Measurements from ENCODE around the gene SGMS1. TPM values are rescaled to one million over a fixed set of nuclear protein-coding genes. Genes with fewer than 3 reads are reported as not detected.

The SGMS1 gene
- polyA plus RNA-seq, 1 donor (not counting 4 experiments of a cell fraction or from before 2014, with no cell fraction given), result 18.3 TPM

DNA sequence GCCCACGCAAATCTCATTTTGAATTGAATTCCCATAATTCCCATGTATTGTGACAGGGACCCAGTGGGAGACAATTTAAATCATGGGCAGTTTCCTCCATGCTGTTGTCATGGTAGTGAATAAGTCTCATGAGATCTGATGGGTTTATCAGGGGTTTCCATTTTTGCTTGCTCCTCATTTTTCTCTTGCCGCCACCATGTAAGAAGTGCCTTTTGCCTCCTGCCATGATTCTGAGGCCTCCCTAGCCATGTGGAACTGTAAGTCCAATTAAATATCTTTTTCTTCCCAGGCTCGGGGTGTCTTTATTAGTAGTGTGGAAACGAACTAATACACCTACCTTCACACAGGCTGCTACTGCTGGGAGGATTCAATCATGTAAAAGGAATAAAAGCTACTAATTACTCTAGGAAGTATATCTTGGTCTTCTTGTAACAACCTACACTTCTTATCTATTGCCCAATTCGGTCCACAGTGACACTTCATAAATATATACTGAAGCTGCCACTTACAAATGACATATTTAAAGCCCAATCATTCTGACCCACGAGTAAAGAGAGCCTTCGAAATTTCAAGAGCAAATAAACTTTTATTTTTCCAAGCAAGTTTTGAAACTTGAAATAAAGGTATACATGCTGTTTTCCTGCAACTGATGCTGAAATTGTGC is 272.1 kb downstream of the SGMS1 start:
- Histone ChIP-seq H2AFZ (ENCODE audit: control insufficient read depth, low read length) (no peak overlapping the region), H3K4me3 (ENCODE audit: control insufficient read depth in 2 of 3, extremely low read depth in 1 of 3, insufficient read depth in 2 of 3, low read depth in 1 of 3, low read length in 3 of 3) (no peak overlapping the region), H3K9me1 (ENCODE audit: control insufficient read depth, extremely low read depth, insufficient read depth, low read length) (no peaks in the 10 kb centered on the region), H3K9ac (ENCODE audit: control insufficient read depth, extremely low read depth, insufficient read depth, low read length) (no peak overlapping the region), H3K27ac (ENCODE audit: control insufficient read depth, insufficient read depth, low read length) (no peak overlapping the region), H4K20me1 (ENCODE audit: control insufficient read depth, extremely low read depth, insufficient read depth, low read length) (no peaks in the 10 kb centered on the region), H3K36me3 (ENCODE audit: control insufficient read depth in 2 of 2, extremely low read depth in 1 of 2, insufficient read depth in 2 of 2, low read length in 2 of 2) (no peaks in the 10 kb centered on the region), H3K4me2 (ENCODE audit: control insufficient read depth, extremely low read depth, insufficient read depth, low read depth, low read length) (no peak overlapping the region), H3K4me1 (ENCODE audit: control insufficient read depth, extremely low read depth, insufficient read depth, low read length) (no peaks in the 10 kb centered on the region), H3K79me2 (ENCODE audit: control insufficient read depth, insufficient read depth, low read length) (peaks cover 3% of the 10 kb centered on the region), H3K9me3 (ENCODE audit: control insufficient read depth, low read depth, low read length) (no peaks in the 10 kb centered on the region), H3K27me3 (ENCODE audit: control insufficient read depth, extremely low read depth, insufficient read depth, low read length) (no peaks in the 10 kb centered on the region)
- DNase-seq (ENCODE audit: low read depth, low spot score), result no peak
- TF ChIP-seq, protein P1, sequence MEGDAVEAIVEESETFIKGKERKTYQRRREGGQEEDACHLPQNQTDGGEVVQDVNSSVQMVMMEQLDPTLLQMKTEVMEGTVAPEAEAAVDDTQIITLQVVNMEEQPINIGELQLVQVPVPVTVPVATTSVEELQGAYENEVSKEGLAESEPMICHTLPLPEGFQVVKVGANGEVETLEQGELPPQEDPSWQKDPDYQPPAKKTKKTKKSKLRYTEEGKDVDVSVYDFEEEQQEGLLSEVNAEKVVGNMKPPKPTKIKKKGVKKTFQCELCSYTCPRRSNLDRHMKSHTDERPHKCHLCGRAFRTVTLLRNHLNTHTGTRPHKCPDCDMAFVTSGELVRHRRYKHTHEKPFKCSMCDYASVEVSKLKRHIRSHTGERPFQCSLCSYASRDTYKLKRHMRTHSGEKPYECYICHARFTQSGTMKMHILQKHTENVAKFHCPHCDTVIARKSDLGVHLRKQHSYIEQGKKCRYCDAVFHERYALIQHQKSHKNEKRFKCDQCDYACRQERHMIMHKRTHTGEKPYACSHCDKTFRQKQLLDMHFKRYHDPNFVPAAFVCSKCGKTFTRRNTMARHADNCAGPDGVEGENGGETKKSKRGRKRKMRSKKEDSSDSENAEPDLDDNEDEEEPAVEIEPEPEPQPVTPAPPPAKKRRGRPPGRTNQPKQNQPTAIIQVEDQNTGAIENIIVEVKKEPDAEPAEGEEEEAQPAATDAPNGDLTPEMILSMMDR (optimal IDR thresholded peaks at IDR 0.05 in 1 of 3, IDR thresholded peaks at IDR 0.05 in 1 of 3, conservative IDR thresholded peaks at IDR 0.05 in 1 of 3; ENCODE audit: extremely low read depth in 1 of 3, insufficient read depth in 2 of 3, low read length in 3 of 3), result no peak
- no peak for TF ChIP-seq EZH2 (IDR thresholded peaks at IDR 0.05; ENCODE audit: low read length)
- dilution Hi-C loops (cut with MboI; ENCODE audit: extremely low pct_ligation_motif_present, low sequenced_read_pairs), result no loop called here
- no peak for FAIRE-seq

DNA sequence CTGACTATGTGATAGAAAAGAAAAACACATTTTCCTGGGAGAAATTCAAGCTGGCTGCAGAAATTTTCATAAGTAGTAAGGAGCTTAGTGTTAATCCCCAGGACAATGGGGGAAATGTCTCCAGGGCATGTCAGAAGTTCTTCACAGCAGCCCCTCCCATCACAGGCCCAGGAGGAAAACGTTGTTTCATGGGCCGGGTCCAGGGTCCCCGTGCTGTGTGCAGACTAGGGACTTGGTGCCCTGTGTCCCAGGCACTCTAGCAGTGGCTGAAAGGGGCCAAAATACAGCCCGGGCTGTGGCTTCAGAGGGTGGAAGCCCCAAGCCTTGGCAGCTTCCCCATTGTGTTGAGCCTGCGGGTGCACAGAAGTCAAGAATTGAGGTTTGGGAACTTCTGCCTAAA is 273.4 kb downstream of the SGMS1 start:
- no peaks in the 10 kb centered on the region for H3K27me3 ChIP-seq (ENCODE audit: control insufficient read depth, extremely low read depth, insufficient read depth, low read length)
- H2AFZ ChIP-seq (ENCODE audit: control insufficient read depth, low read length), result no peak overlapping the region
- H3K4me1 ChIP-seq (ENCODE audit: control insufficient read depth, extremely low read depth, insufficient read depth, low read length), result no peaks in the 10 kb centered on the region
- no peak overlapping the region for H3K4me3 ChIP-seq (ENCODE audit: control insufficient read depth in 2 of 3, extremely low read depth in 1 of 3, insufficient read depth in 2 of 3, low read depth in 1 of 3, low read length in 3 of 3)
- H3K36me3 ChIP-seq (ENCODE audit: control insufficient read depth in 2 of 2, extremely low read depth in 1 of 2, insufficient read depth in 2 of 2, low read length in 2 of 2), result no peaks in the 10 kb centered on the region
- no peaks in the 10 kb centered on the region for H4K20me1 ChIP-seq (ENCODE audit: control insufficient read depth, extremely low read depth, insufficient read depth, low read length)
- H3K79me2 ChIP-seq (ENCODE audit: control insufficient read depth, insufficient read depth, low read length), result peaks cover 6% of the 10 kb centered on the region
- dilution Hi-C loops (cut with MboI; ENCODE audit: extremely low pct_ligation_motif_present, low sequenced_read_pairs), result no loop called here
- DNase-seq (ENCODE audit: low read depth, low spot score) (no peak), FAIRE-seq (no peak)
- no peak overlapping the region for H3K9ac ChIP-seq (ENCODE audit: control insufficient read depth, extremely low read depth, insufficient read depth, low read length)
- no peaks in the 10 kb centered on the region for H3K9me1 ChIP-seq (ENCODE audit: control insufficient read depth, extremely low read depth, insufficient read depth, low read length)
- TF ChIP-seq, protein P1 (optimal IDR thresholded peaks at IDR 0.05 in 1 of 3, IDR thresholded peaks at IDR 0.05 in 1 of 3, conservative IDR thresholded peaks at IDR 0.05 in 1 of 3; ENCODE audit: extremely low read depth in 1 of 3, insufficient read depth in 2 of 3, low read length in 3 of 3), result no peak
- no peak for TF ChIP-seq EZH2 (IDR thresholded peaks at IDR 0.05; ENCODE audit: low read length)
- H3K4me2 ChIP-seq (ENCODE audit: control insufficient read depth, extremely low read depth, insufficient read depth, low read depth, low read length), result no peak overlapping the region
- H3K27ac ChIP-seq (ENCODE audit: control insufficient read depth, insufficient read depth, low read length), result no peak overlapping the region
- no peaks in the 10 kb centered on the region for H3K9me3 ChIP-seq (ENCODE audit: control insufficient read depth, low read depth, low read length)
